Subcutaneous preadipocyte (primary cell): Measurements from ENCODE around the gene RGS2. TPM values are rescaled to one million over a fixed set of nuclear protein-coding genes. Genes with fewer than 3 reads are reported as not detected.

Experiments used
- total RNA-seq: library from RNA; depleted of rRNA; stranded (reverse); fragments of >200 nt; gene quantifications from 2 replicates; pipeline ENCODE4 v1.2.3, GENCODE V29; 2012

RGS2 gene
- total RNA-seq = 9.9 and 17.0 TPM in 2 replicates

GRCh38 chr1:192808518-192809306, at the start of gene RGS2:
RGS2 (plus strand) TSS chr1:192809039; CDS start chr1:192809072, 33 bp downstream.

Other genes starting within 250 kb of the RGS2 start
- gene RGS1, start 233.3 kb upstream of the RGS2 start, total RNA-seq = not detected in 2 replicates
- under 0.01 TPM in 1 of 2 replicates, not detected in the other for gene RGS13, start 172.9 kb upstream of the RGS2 start, total RNA-seq